ENCODE data around the gene TMEM207. TPM values are rescaled to one million over a fixed set of nuclear protein-coding genes. Genes with fewer than 3 reads are reported as not detected.
"Not testable (repeated sequence)": the region's sequence is repeated elsewhere in the genome, so short reads cannot be mapped to it uniquely, and the experiment has no call there.

TMEM207 gene
- total RNA-seq, 1 experiment from 2014 or later, result 0.57 TPM

DNA sequence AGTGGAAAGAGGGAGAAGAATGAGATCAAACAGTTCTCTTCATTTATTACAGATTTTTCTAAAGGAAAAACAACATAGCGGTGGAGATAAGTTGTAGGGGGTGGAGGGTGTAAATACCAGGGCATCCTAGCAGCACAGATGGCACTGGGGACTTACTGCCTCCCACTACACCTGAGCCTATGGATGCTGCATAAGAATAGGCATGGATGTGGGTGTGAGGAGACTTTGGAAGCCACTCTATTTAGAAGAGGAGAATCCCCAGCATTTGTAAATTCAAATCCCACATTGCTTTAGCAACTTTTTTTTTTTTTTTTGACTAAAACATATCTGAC is 36.8 kb upstream of the TMEM207 start:
- intact Hi-C loops (cut with micrococcal nuclease; ENCODE audit: unreplicated experiment), result no loop called here
- no peaks in the 10 kb centered on the region for H3K36me3 Mint-ChIP-seq (ENCODE audit: insufficient read depth, unreplicated experiment)
- no peak overlapping the region for H3K4me3 Mint-ChIP-seq (ENCODE audit: low read depth, unreplicated experiment)
- DNase-seq, result no peak
- no TSS peak for BruUV-seq (replicated peaks)
- H3K27me3 Mint-ChIP-seq (ENCODE audit: unreplicated experiment), result no peaks in the 10 kb centered on the region
- CTCF ChIA-PET, result interaction anchor here (1.2 kb wide), 1 partner anchor 15 kb away, joined by 3 read pairs; no protein-coding TSS in a partner anchor
- H3K4me1 Mint-ChIP-seq (ENCODE audit: low read depth, unreplicated experiment), result peaks cover 38% of the 10 kb centered on the region
- TF ChIP-seq, protein P1, sequence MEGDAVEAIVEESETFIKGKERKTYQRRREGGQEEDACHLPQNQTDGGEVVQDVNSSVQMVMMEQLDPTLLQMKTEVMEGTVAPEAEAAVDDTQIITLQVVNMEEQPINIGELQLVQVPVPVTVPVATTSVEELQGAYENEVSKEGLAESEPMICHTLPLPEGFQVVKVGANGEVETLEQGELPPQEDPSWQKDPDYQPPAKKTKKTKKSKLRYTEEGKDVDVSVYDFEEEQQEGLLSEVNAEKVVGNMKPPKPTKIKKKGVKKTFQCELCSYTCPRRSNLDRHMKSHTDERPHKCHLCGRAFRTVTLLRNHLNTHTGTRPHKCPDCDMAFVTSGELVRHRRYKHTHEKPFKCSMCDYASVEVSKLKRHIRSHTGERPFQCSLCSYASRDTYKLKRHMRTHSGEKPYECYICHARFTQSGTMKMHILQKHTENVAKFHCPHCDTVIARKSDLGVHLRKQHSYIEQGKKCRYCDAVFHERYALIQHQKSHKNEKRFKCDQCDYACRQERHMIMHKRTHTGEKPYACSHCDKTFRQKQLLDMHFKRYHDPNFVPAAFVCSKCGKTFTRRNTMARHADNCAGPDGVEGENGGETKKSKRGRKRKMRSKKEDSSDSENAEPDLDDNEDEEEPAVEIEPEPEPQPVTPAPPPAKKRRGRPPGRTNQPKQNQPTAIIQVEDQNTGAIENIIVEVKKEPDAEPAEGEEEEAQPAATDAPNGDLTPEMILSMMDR (IDR thresholded peaks at IDR 0.05; ENCODE audit: unreplicated experiment), result no peak
- H3K9me3 Mint-ChIP-seq (ENCODE audit: low read depth, unreplicated experiment), result no peaks in the 10 kb centered on the region
- no peak overlapping the region for H3K27ac Mint-ChIP-seq (ENCODE audit: unreplicated experiment)

DNA sequence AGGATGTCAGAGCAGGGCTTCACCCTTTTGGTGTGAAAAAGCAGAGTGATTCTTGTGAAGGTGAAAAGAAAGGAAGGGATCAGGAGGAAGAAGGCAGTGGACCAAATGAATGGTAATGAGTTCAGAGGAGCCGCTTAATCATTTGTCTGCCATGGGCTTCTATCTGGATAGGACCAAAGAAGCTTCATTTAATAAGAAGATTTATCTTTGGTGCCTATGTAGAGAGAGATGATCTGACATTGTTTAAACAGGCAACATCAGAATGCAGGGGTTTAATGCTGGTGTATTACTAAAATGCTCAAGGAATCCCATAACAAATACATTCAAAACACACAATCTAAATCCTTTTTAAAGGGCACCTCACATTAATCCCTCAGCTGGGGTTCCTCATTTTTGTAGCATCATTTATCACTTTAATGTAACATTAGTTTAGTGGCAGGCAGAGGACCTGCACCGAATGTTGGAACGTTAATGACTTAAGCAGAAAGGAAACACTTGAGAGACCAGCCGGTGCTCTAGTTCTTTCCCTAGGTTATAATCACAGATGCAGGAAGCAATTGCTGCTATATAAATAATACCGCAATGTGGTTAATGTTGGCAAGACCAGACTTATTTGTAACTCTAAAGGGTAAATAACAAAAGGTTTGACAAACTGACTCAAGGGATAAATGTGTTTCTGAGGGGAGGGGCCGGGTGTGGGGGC is 36.3 kb upstream of the TMEM207 start:
- Mint-ChIP-seq H3K9me3 (ENCODE audit: low read depth, unreplicated experiment) (no peaks in the 10 kb centered on the region), H3K36me3 (ENCODE audit: insufficient read depth, unreplicated experiment) (no peaks in the 10 kb centered on the region), H3K27me3 (ENCODE audit: unreplicated experiment) (no peaks in the 10 kb centered on the region), H3K4me3 (ENCODE audit: low read depth, unreplicated experiment) (no peak overlapping the region), H3K27ac (ENCODE audit: unreplicated experiment) (no peak overlapping the region), H3K4me1 (ENCODE audit: low read depth, unreplicated experiment) (peaks cover 33% of the 10 kb centered on the region)
- no TSS peak for BruUV-seq (replicated peaks)
- no peak for DNase-seq
- CTCF ChIA-PET, result interaction anchor here (1.1 kb wide), 1 partner anchor 19 kb away, joined by 3 read pairs; no protein-coding TSS in a partner anchor
- intact Hi-C loops (cut with micrococcal nuclease; ENCODE audit: unreplicated experiment), result no loop called here
- TF ChIP-seq, protein P1 (IDR thresholded peaks at IDR 0.05; ENCODE audit: unreplicated experiment), result no peak

DNA sequence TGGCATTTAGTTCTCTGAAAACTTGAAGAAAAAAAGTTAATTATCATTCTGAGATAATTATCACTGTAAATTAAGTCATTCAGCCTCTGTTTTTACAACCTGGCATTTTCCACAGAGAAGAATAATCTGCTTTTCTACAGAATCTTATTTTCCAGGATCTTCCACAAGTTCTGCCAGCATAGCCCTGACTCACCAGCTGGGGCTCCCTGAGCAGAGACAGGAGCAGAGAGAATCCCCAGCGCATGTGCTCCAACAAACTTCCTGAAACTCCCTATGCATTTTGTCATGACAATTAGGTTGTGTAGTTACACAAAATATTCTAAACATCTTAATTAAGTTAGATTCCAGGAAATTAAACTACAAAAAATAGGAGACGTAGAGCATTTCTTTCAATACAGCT is 32.1 kb upstream of the TMEM207 start:
- no peaks in the 10 kb centered on the region for H3K9me3 Mint-ChIP-seq (ENCODE audit: low read depth, unreplicated experiment)
- intact Hi-C loops (cut with micrococcal nuclease; ENCODE audit: unreplicated experiment), result no loop called here

DNA sequence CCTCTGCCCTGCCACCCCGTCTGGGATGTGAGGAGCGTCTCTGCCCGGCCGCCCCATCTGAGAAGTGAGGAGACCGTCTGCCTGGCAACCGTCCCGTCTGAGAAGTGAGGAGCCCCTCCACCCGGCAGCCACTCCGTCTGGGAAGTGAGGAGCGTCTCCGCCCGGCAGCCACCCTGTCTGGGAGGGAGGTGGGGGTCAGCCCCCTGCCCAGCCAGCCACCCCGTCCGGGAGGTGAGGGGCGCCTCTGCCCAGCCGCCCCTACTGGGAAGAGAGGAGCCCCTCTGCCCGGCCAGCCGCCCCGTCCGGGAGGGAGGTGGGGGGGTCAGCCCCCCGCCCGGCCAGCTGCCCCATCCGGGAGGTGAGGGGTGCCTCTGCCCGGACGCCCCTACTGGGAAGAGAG is 23.6 kb upstream of the TMEM207 start:
- DNase-seq, result not testable (repeated sequence)

More for the DNA sequence above, 32.1 kb upstream of the TMEM207 start:
- Mint-ChIP-seq H3K27ac (ENCODE audit: unreplicated experiment) (no peak overlapping the region), H3K4me3 (ENCODE audit: low read depth, unreplicated experiment) (no peak overlapping the region), H3K27me3 (ENCODE audit: unreplicated experiment) (no peaks in the 10 kb centered on the region), H3K36me3 (ENCODE audit: insufficient read depth, unreplicated experiment) (no peaks in the 10 kb centered on the region), H3K4me1 (ENCODE audit: low read depth, unreplicated experiment) (peaks cover 22% of the 10 kb centered on the region)
- BruUV-seq (replicated peaks), result no TSS peak
- TF ChIP-seq, protein P1 (IDR thresholded peaks at IDR 0.05; ENCODE audit: unreplicated experiment), result no peak
- CTCF ChIA-PET, result no interaction called here
- DNase-seq, result no peak

DNA sequence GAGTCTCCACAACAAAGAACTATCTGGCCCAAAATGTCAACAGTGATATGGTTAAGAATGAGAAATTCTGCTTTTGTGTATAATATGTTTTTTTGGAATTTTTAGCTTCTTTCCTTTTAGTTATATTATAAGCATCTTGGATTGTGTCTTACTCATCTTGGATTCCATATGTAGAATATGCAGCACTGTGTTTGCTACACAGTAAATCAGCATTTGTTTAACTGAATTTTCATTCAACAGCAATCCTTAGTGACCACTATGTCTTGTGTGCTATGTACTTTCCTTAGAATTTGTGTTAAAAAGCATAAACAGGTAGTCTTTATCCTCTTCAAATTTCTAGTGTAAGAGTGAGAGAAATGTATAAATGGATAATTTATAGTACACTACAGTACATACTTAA is 18.2 kb upstream of the TMEM207 start:
- Mint-ChIP-seq H3K27ac (ENCODE audit: unreplicated experiment) (no peak overlapping the region), H3K36me3 (ENCODE audit: insufficient read depth, unreplicated experiment) (no peaks in the 10 kb centered on the region), H3K4me3 (ENCODE audit: low read depth, unreplicated experiment) (no peak overlapping the region), H3K27me3 (ENCODE audit: unreplicated experiment) (no peaks in the 10 kb centered on the region), H3K4me1 (ENCODE audit: low read depth, unreplicated experiment) (no peaks in the 10 kb centered on the region), H3K9me3 (ENCODE audit: low read depth, unreplicated experiment) (peaks cover 6% of the 10 kb centered on the region)
- DNase-seq, result no peak
- intact Hi-C loops (cut with micrococcal nuclease; ENCODE audit: unreplicated experiment), result no loop called here
- TF ChIP-seq, protein P1 (IDR thresholded peaks at IDR 0.05; ENCODE audit: unreplicated experiment), result no peak
- no TSS peak for BruUV-seq (replicated peaks)
- CTCF ChIA-PET, result interaction anchor here (0.9 kb wide), 1 partner anchor 44 kb away, joined by 4 read pairs; no protein-coding TSS in a partner anchor

More for the DNA sequence above, 23.6 kb upstream of the TMEM207 start:
- intact Hi-C loops (cut with micrococcal nuclease; ENCODE audit: unreplicated experiment); H3K9me3 Mint-ChIP-seq (ENCODE audit: low read depth, unreplicated experiment); H3K27ac Mint-ChIP-seq (ENCODE audit: unreplicated experiment); H3K36me3 Mint-ChIP-seq (ENCODE audit: insufficient read depth, unreplicated experiment); H3K4me3 Mint-ChIP-seq (ENCODE audit: low read depth, unreplicated experiment); CTCF ChIA-PET; H3K27me3 Mint-ChIP-seq (ENCODE audit: unreplicated experiment); H3K4me1 Mint-ChIP-seq (ENCODE audit: low read depth, unreplicated experiment); BruUV-seq (replicated peaks): not testable (repeated sequence)
